ENCODE data around the gene ANKRD13D. TPM values are rescaled to one million over a fixed set of nuclear protein-coding genes. Genes with fewer than 3 reads are reported as not detected.

Gene ANKRD13D
- polyA plus RNA-seq, 1 experiment, result 30.7 TPM

GRCh38 chr11:67337257-67337656 lies 48.2 kb downstream of the ANKRD13D start:
- ChIA-PET POLR2A (no interaction called here), CTCF (interaction anchor here (0.7 to 4.0 kb wide), 3 partner anchors 9 to 248 kb away, joined by 5 to 30 read pairs (median 7); no protein-coding TSS in a partner anchor)
- TF ChIP-seq CTCF (IDR thresholded peaks at IDR 0.05; ENCODE audit: insufficient read depth, low read depth, low read length), result no peak
- no peak for DNase-seq (ENCODE audit: low read depth)
- no peak overlapping the region for H3K4me3 ChIP-seq (ENCODE audit: low read depth, low read length)
- H3K27me3 ChIP-seq (ENCODE audit: control insufficient read depth, insufficient read depth, low read length), result no peaks in the 10 kb centered on the region
- no peaks in the 10 kb centered on the region for H3K36me3 ChIP-seq (ENCODE audit: control insufficient read depth, insufficient read depth, low read length)

- Histone ChIP-seq H3K36me3 (ENCODE audit: control insufficient read depth, insufficient read depth, low read length) (no peaks in the 10 kb centered on the region), H3K4me3 (ENCODE audit: low read depth, low read length) (no peak overlapping the region), H3K27me3 (ENCODE audit: control insufficient read depth, insufficient read depth, low read length) (no peaks in the 10 kb centered on the region)
- ChIA-PET POLR2A (no interaction called here), CTCF (interaction anchor here (2.3 to 4.8 kb wide), 3 partner anchors 33 to 57 kb away, joined by 10 to 152 read pairs (median 14); partner anchors contain the start of genes CLCF1, PPP1CA and RAD9A)
- DNase-seq (ENCODE audit: low read depth), result no peak
- TF ChIP-seq CTCF (IDR thresholded peaks at IDR 0.05; ENCODE audit: insufficient read depth, low read depth, low read length), result no peak
These were observed 55.2 kb downstream of the ANKRD13D start for GRCh38 chr11:67344264-67344663.

GRCh38 chr11:67345247-67345919 lies 56.3 kb downstream of the ANKRD13D start:
- ChIA-PET POLR2A (interaction anchor here (1.0 kb wide), 1 partner anchor 47 kb away, joined by 6 read pairs; the partner anchor contains the start of gene RAD9A), CTCF (interaction anchor here (0.9 to 4.8 kb wide), 25 partner anchors 9 to 263 kb away, joined by 3 to 152 read pairs (median 6); partner anchors contain the start of genes CLCF1, PITPNM1, PPP1CA and RAD9A)
- no peak for TF ChIP-seq CTCF (IDR thresholded peaks at IDR 0.05; ENCODE audit: insufficient read depth, low read depth, low read length)

GRCh38 chr11:67345920-67346819 lies 57.1 kb downstream of the ANKRD13D start:
- DNase-seq (ENCODE audit: low read depth), result no peak
- TF ChIP-seq CTCF (IDR thresholded peaks at IDR 0.05; ENCODE audit: insufficient read depth, low read depth, low read length), result peak; percentile 81
- Histone ChIP-seq H3K27me3 (ENCODE audit: control insufficient read depth, insufficient read depth, low read length) (no peaks in the 10 kb centered on the region), H3K36me3 (ENCODE audit: control insufficient read depth, insufficient read depth, low read length) (no peaks in the 10 kb centered on the region), H3K4me3 (ENCODE audit: low read depth, low read length) (no peak overlapping the region)
- ChIA-PET CTCF (interaction anchor here (0.7 to 4.8 kb wide), 28 partner anchors 8 to 263 kb away, joined by 3 to 152 read pairs (median 5); partner anchors contain the start of genes CDK2AP2, CLCF1, PITPNM1 and PPP1CA), POLR2A (interaction anchor here (0.7 to 1.0 kb wide), 2 partner anchors 46 to 438 kb away, joined by 3 to 6 read pairs; partner anchors contain the start of gene RAD9A)

More at GRCh38 chr11:67345247-67345919, 56.3 kb downstream of the ANKRD13D start:
- no peak overlapping the region for H3K4me3 ChIP-seq (ENCODE audit: low read depth, low read length)
- no peaks in the 10 kb centered on the region for H3K36me3 ChIP-seq (ENCODE audit: control insufficient read depth, insufficient read depth, low read length)
- H3K27me3 ChIP-seq (ENCODE audit: control insufficient read depth, insufficient read depth, low read length), result no peaks in the 10 kb centered on the region
- no peak for DNase-seq (ENCODE audit: low read depth)
